SK-N-SH (cell line): Measurements from ENCODE around the gene FMOD. TPM values are rescaled to one million over a fixed set of nuclear protein-coding genes. Genes with fewer than 3 reads are reported as not detected.

Source experiments
- CTCF ChIA-PET: fragments of 300-600, 350-600 bp; formaldehyde crosslinking; extraction: SDS; loops from one replicate; lab custom pipeline; 2021; lab: Yijun Ruan, JAX
- POLR2A ChIA-PET: fragments of 350-600 bp; sonication (Branson Sonifier 250); formaldehyde crosslinking; extraction: SDS; loops from one replicate; lab custom pipeline; 2020; ENCODE audit warnings: antibody characterized with exemption, inconsistent platforms; lab: Yijun Ruan, JAX
- DNase-seq: peaks from one replicate; pipeline ENCODE4 v3.0.0; 2012
- H2AFZ ChIP-seq: fragments of 200-600 bp; sonication (generic); 2 replicates; pipeline ENCODE4 v1.8.1; 2016; ENCODE audit warnings: antibody characterized with exemption, mild to moderate bottlenecking, low read depth
- H3F3A ChIP-seq: fragments of 200-600 bp; sonication (generic); replicated peaks from 2 replicates; pipeline ENCODE3; 2016; ENCODE audit warnings: antibody characterized with exemption, mild to moderate bottlenecking; ENCODE audit not compliant: insufficient read depth
- H3K27ac ChIP-seq, 2 experiments: fragments of 200-500 bp in 1 of 2; fragments of 200-600 bp in 1 of 2; sonication (Bioruptor generic) in 1 of 2; sonication (generic), shearing (Covaris generic) in 1 of 2; 2 replicates each; pipeline versions ENCODE4 v1.5.1 to v1.6.1; 2014 to 2016; ENCODE audit warnings: low read depth in 2 of 2, inconsistent platforms in 1 of 2, low read length in 1 of 2, mild to moderate bottlenecking in 1 of 2, mixed read lengths in 1 of 2
- H3K27me3 ChIP-seq: fragments of 200-600 bp; sonication (generic), shearing (Covaris generic); 2 replicates; pipeline ENCODE4 v1.6.1; 2016; ENCODE audit warnings: mixed run types; ENCODE audit not compliant: insufficient read depth
- H3K36me3 ChIP-seq, 2 experiments: fragments of 200-500 bp in 1 of 2; fragments of 200-600 bp in 1 of 2; sonication (Bioruptor generic) in 1 of 2; sonication (generic) in 1 of 2; replicated peaks in 1 of 2; 2 replicates each; pipeline versions ENCODE3 to v1.5.1; 2014 to 2016; ENCODE audit warnings: low read length in 1 of 2, mild to moderate bottlenecking in 1 of 2; ENCODE audit not compliant: insufficient read depth in 2 of 2, control insufficient read depth in 1 of 2
- H3K4me1 ChIP-seq, 2 experiments: fragments of 200-500 bp in 1 of 2; fragments of 200-600 bp in 1 of 2; sonication (Bioruptor generic) in 1 of 2; sonication (generic), shearing (Covaris generic) in 1 of 2; 2 replicates each; pipeline versions ENCODE4 v1.5.1 to v1.6.1; 2014 to 2016; ENCODE audit warnings: low read depth in 1 of 2, low read length in 1 of 2, mixed run types in 1 of 2; ENCODE audit not compliant: insufficient read depth in 2 of 2, control insufficient read depth in 1 of 2
- H3K4me2 ChIP-seq: fragments of 200-600 bp; sonication (generic), shearing (Covaris generic); 2 replicates; pipeline ENCODE4 v1.6.1; 2017; ENCODE audit warnings: mixed run types
- H3K4me3 ChIP-seq, 2 experiments: fragments of 200-500 bp in 1 of 2; fragments of 200-600 bp in 1 of 2; sonication (Bioruptor generic) in 1 of 2; sonication (generic), shearing (Covaris generic) in 1 of 2; 2 replicates each; pipeline versions ENCODE4 v1.5.1 to v1.8.1; 2014 to 2016; ENCODE audit warnings: low read depth in 2 of 2, inconsistent platforms in 1 of 2, low read length in 1 of 2, mild to moderate bottlenecking in 1 of 2, mixed read lengths in 1 of 2, moderate library complexity in 1 of 2
- H3K79me2 ChIP-seq: fragments of 200-600 bp; sonication (generic); 2 replicates; pipeline ENCODE4 v1.8.1; 2017; ENCODE audit warnings: mild to moderate bottlenecking; ENCODE audit not compliant: insufficient read depth
- H3K9ac ChIP-seq: fragments of 200-600 bp; sonication (generic); 2 replicates; pipeline ENCODE4 v1.6.1; 2017; ENCODE audit warnings: mixed run types
- H3K9me2 ChIP-seq: fragments of 200-600 bp; sonication (generic); 2 replicates; pipeline ENCODE4 v1.6.1; 2017; ENCODE audit warnings: mixed run types
- H3K9me3 ChIP-seq: fragments of 200-600 bp; sonication (generic); 2 replicates; pipeline ENCODE4 v1.6.1; 2017; ENCODE audit warnings: mixed run types, mild to moderate bottlenecking, moderate library complexity
- H4K20me1 ChIP-seq: fragments of 200-600 bp; sonication (generic); 2 replicates; pipeline ENCODE4 v1.6.1; 2017; ENCODE audit warnings: mild to moderate bottlenecking, mixed run types; ENCODE audit not compliant: insufficient read depth
- ELF1 ChIP-seq: IDR thresholded peaks from 2 replicates; pipeline ENCODE4 v1.4.0; 2012
- EP300 ChIP-seq, 2 experiments: IDR thresholded peaks; 2 replicates each; pipeline versions ENCODE4 v1.4.0 to v1.6.1; 2012; ENCODE audit warnings: borderline replicate concordance in 1 of 2, low read depth in 1 of 2, low read length in 1 of 2
- FOXJ3 ChIP-seq: sonication (generic); formaldehyde crosslinking; IDR thresholded peaks from 2 replicates; pipeline ENCODE4 v1.5.1; 2020; ENCODE audit warnings: mild to moderate bottlenecking, missing genetic modification reagents
- GABPA ChIP-seq: IDR thresholded peaks from 2 replicates; pipeline ENCODE4 v1.4.0; 2012; ENCODE audit warnings: low read depth, mild to moderate bottlenecking
- GATA2 ChIP-seq: sonication (generic); formaldehyde crosslinking; IDR thresholded peaks from 2 replicates; pipeline ENCODE4 v1.5.0; 2020; ENCODE audit warnings: mild to moderate bottlenecking, missing genetic modification reagents
- JUND ChIP-seq: IDR thresholded peaks from 2 replicates; pipeline ENCODE4 v1.4.0; 2012
- MAX ChIP-seq: IDR thresholded peaks from 2 replicates; pipeline ENCODE4 v1.4.0; 2012; ENCODE audit warnings: low read depth
- MEF2A ChIP-seq: IDR thresholded peaks from 2 replicates; pipeline ENCODE4 v1.4.0; 2012; ENCODE audit warnings: low read depth, borderline replicate concordance
- MXI1 ChIP-seq: IDR thresholded peaks from 2 replicates; pipeline ENCODE4 v1.6.1; 2012; ENCODE audit warnings: mild to moderate bottlenecking, low read depth, low read length, improper control_type of control experiment
- NFIC ChIP-seq: IDR thresholded peaks from 2 replicates; pipeline ENCODE4 v1.4.0; 2012; ENCODE audit warnings: borderline replicate concordance
- NRF1 ChIP-seq: IDR thresholded peaks from 2 replicates; pipeline ENCODE4 v1.6.1; 2012; ENCODE audit warnings: low read depth, mild to moderate bottlenecking, low read length
- PBX3 ChIP-seq: IDR thresholded peaks from 2 replicates; pipeline ENCODE4; 2012
- POLR2AphosphoS5 ChIP-seq: IDR thresholded peaks from 2 replicates; pipeline ENCODE4 v1.6.1; 2012; ENCODE audit warnings: low read depth, low read length
- RAD21 ChIP-seq: IDR thresholded peaks from 2 replicates; pipeline ENCODE4 v1.6.1; 2012; ENCODE audit warnings: mild to moderate bottlenecking, low read length
- RCOR1 ChIP-seq: fragments of 150-350 bp; IDR thresholded peaks from 2 replicates; pipeline ENCODE4 v1.6.1; 2017; ENCODE audit warnings: antibody characterized with exemption, low read length
- REST ChIP-seq: IDR thresholded peaks from 2 replicates; pipeline ENCODE4 v1.6.1; 2012; ENCODE audit warnings: mild to moderate bottlenecking, low read depth, low read length, moderate library complexity
- RXRA ChIP-seq: IDR thresholded peaks from 2 replicates; pipeline ENCODE4 v1.4.0; 2012; ENCODE audit warnings: low read depth, mild to moderate bottlenecking, borderline replicate concordance
- SIN3A ChIP-seq: IDR thresholded peaks from 2 replicates; pipeline ENCODE4 v1.6.1; 2012; ENCODE audit warnings: low read depth, mild to moderate bottlenecking, low read length, moderate library complexity, borderline replicate concordance
- TAF1 ChIP-seq: IDR thresholded peaks from 2 replicates; pipeline ENCODE4 v1.6.1; 2012; ENCODE audit warnings: low read depth, mild to moderate bottlenecking, low read length, moderate library complexity, borderline replicate concordance
- TCF12 ChIP-seq: IDR thresholded peaks from 2 replicates; pipeline ENCODE4 v1.4.0; 2012
- TEAD4 ChIP-seq: IDR thresholded peaks from 2 replicates; pipeline ENCODE4 v1.4.0; 2012; ENCODE audit warnings: mild to moderate bottlenecking, borderline replicate concordance; ENCODE audit not compliant: insufficient read depth
- USF1 ChIP-seq: IDR thresholded peaks from 2 replicates; pipeline ENCODE4 v1.4.0; 2012; ENCODE audit warnings: low read depth, borderline replicate concordance
- USF2 ChIP-seq: fragments of 150-350 bp; IDR thresholded peaks from 2 replicates; pipeline ENCODE4 v1.6.1; 2017; ENCODE audit warnings: antibody characterized with exemption, low read length, low read depth, borderline replicate concordance
- YY1 ChIP-seq: IDR thresholded peaks from 2 replicates; pipeline ENCODE4 v1.4.0; 2012; ENCODE audit warnings: low read depth, mild to moderate bottlenecking
- ZBTB33 ChIP-seq: IDR thresholded peaks from 2 replicates; pipeline ENCODE4 v1.4.0; 2012; ENCODE audit warnings: low read depth, borderline replicate concordance
- WGBS: methylation state at CpG from one replicate; pipeline ENCODE4 v1.1.6; 2017; ENCODE audit warnings: low lambda C conversion rate; 5-methylcytosine and 5-hydroxymethylcytosine counted together
- polyA plus RNA-seq, 3 experiments: library from polyadenylated mRNA; depleted of rRNA; stranded (reverse); fragments of >200 nt; gene quantifications; 2 replicates each; pipeline ENCODE4 v1.2.3, GENCODE V29; 2012

FMOD gene
- polyA plus RNA-seq, 1 of the 3 experiments (the other 2 are of a cell fraction) = not detected

- no peak overlapping the region for H2AFZ ChIP-seq
- H3K4me3 ChIP-seq = no peak overlapping the region; a peak in 1 of 4 replicates
- H3K79me2 ChIP-seq = no peaks in the 10 kb centered on the region
- H3K27me3 ChIP-seq = peaks cover 36% of the 10 kb centered on the region; the same call in 1 of the 2 replicates
- ChIA-PET POLR2A (interaction anchor here (0.6 to 0.7 kb wide), 2 partner anchors 48 to 263 kb away, joined by 3 to 4 read pairs; no protein-coding TSS in a partner anchor), CTCF (interaction anchor here (0.9 to 11.8 kb wide), 6 partner anchors 15 to 123 kb away, joined by 3 to 157 read pairs (median 5); no protein-coding TSS in a partner anchor)
- H3K9me2 ChIP-seq = no peaks in the 10 kb centered on the region
- H3K4me2 ChIP-seq = no peak overlapping the region
- H3K4me1 ChIP-seq = peaks cover 0 to 48% of the 10 kb centered on the region in 2 experiments; a peak in 2 of 4 replicates
- peak overlapping the region in 1 of 2 experiments; percentile 97; a peak in 2 of 4 replicates for H3K27ac ChIP-seq
- WGBS = 24% methylated on average over 13 of the region's 13 CpGs
- H3F3A ChIP-seq = no peaks in the 10 kb centered on the region
- no peaks in the 10 kb centered on the region for H4K20me1 ChIP-seq
- H3K36me3 ChIP-seq = no peaks in the 10 kb centered on the region
- H3K9ac ChIP-seq = no peak overlapping the region
- DNase-seq = peak; percentile 72
- no peaks in the 10 kb centered on the region for H3K9me3 ChIP-seq
- TF ChIP-seq FOXJ3 (CRISPR knock-in tag) = no peak; the same call in 1 of the 2 replicates
- TF ChIP-seq GABPA = no peak
- TF ChIP-seq NFIC = no peak
- TF ChIP-seq RCOR1 = peak; percentile 40; the same call in 1 of the 2 replicates
- 0 out of 2 replicates have a peak, but pooled peaks have one; percentile 6 for TF ChIP-seq RAD21
- TF ChIP-seq ELF1 = no peak
- TF ChIP-seq GATA2 (CRISPR knock-in tag) = peak; percentile 75
- TF ChIP-seq YY1 = no peak
- no peak for TF ChIP-seq JUND
- TF ChIP-seq PBX3 = no peak
- TF ChIP-seq MEF2A = no peak
- TF ChIP-seq TAF1 = no peak
- TF ChIP-seq TCF12 = peak; percentile 13; the same call in 1 of the 2 replicates
- no peak for TF ChIP-seq TEAD4
- peak in 1 of 2 experiments; percentile 50; a peak in 1 of 4 replicates for TF ChIP-seq EP300 (IDR thresholded peaks at IDR 0.05; ENCODE audit: borderline replicate concordance in 1 of 2, low read depth in 1 of 2, low read length in 1 of 2)
- 0 out of 2 replicates have a peak, but pooled peaks have one; percentile 13 for TF ChIP-seq MAX
- TF ChIP-seq NRF1 = peak; percentile 44
- no peak for TF ChIP-seq USF2
- no peak for TF ChIP-seq POLR2AphosphoS5
- no peak for TF ChIP-seq REST
- no peak for TF ChIP-seq SIN3A
- TF ChIP-seq RXRA = no peak
- no peak for TF ChIP-seq ZBTB33
- TF ChIP-seq USF1 = no peak
- peak; percentile 87 for TF ChIP-seq MXI1
Observed at GRCh38 chr1:203364094-203364801, 13.3 kb upstream of the FMOD start.
